Measurements from ENCODE around the gene TRAPPC6A. TPM values are rescaled to one million over a fixed set of nuclear protein-coding genes. Genes with fewer than 3 reads are reported as not detected.
A peak's percentile ranks its signal among the peaks of the same experiment; 100 is the strongest.

The TRAPPC6A gene
- total and polyA plus RNA-seq, 2 of the 13 experiments (the other 11 are each of a cell fraction or from before 2014, with no cell fraction given): 6.5 to 21.0 TPM

- TF ChIP-seq, protein P1, sequence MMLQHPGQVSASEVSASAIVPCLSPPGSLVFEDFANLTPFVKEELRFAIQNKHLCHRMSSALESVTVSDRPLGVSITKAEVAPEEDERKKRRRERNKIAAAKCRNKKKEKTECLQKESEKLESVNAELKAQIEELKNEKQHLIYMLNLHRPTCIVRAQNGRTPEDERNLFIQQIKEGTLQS (CRISPR knock-in tag; IDR thresholded peaks at IDR 0.05): no peak
- TF ChIP-seq DNMT1 (CRISPR knock-in tag; IDR thresholded peaks at IDR 0.05) (no peak), ZFY (CRISPR knock-in tag; IDR thresholded peaks at IDR 0.05) (0 out of 2 replicates have a peak, but pooled peaks have one; percentile 9), ZNF224 (CRISPR knock-in tag; IDR thresholded peaks at IDR 0.05) (no peak), ZNF614 (CRISPR knock-in tag; IDR thresholded peaks at IDR 0.05; ENCODE audit: borderline replicate concordance) (no peak), EHMT2 (IDR thresholded peaks at IDR 0.05; ENCODE audit: borderline replicate concordance, low read depth, low read length) (no peak), ZNF530 (CRISPR knock-in tag; IDR thresholded peaks at IDR 0.05; ENCODE audit: low read depth) (no peak), FOXA3 (CRISPR knock-in tag; IDR thresholded peaks at IDR 0.05) (peak; percentile 16; the same call in 1 of the 2 replicates), ZNF256 (CRISPR knock-in tag; conservative IDR thresholded peaks at IDR 0.05) (no peak), ZNF652 (CRISPR knock-in tag; IDR thresholded peaks at IDR 0.05; ENCODE audit: borderline replicate concordance, low read depth) (no peak), ZNF639 (CRISPR knock-in tag; conservative IDR thresholded peaks at IDR 0.05) (0 out of 2 replicates have a peak, but pooled peaks have one; percentile 47), ZNF276 (CRISPR knock-in tag; IDR thresholded peaks at IDR 0.05; ENCODE audit: low read depth) (0 out of 2 replicates have a peak, but pooled peaks have one; percentile 17), HHEX (CRISPR knock-in tag; IDR thresholded peaks at IDR 0.05) (no peak), ZNF737 (CRISPR knock-in tag; IDR thresholded peaks at IDR 0.05; ENCODE audit: borderline replicate concordance) (no peak), NFIB (CRISPR knock-in tag; IDR thresholded peaks at IDR 0.05; ENCODE audit: borderline replicate concordance) (no peak)
- TF ChIP-seq, protein P2, sequence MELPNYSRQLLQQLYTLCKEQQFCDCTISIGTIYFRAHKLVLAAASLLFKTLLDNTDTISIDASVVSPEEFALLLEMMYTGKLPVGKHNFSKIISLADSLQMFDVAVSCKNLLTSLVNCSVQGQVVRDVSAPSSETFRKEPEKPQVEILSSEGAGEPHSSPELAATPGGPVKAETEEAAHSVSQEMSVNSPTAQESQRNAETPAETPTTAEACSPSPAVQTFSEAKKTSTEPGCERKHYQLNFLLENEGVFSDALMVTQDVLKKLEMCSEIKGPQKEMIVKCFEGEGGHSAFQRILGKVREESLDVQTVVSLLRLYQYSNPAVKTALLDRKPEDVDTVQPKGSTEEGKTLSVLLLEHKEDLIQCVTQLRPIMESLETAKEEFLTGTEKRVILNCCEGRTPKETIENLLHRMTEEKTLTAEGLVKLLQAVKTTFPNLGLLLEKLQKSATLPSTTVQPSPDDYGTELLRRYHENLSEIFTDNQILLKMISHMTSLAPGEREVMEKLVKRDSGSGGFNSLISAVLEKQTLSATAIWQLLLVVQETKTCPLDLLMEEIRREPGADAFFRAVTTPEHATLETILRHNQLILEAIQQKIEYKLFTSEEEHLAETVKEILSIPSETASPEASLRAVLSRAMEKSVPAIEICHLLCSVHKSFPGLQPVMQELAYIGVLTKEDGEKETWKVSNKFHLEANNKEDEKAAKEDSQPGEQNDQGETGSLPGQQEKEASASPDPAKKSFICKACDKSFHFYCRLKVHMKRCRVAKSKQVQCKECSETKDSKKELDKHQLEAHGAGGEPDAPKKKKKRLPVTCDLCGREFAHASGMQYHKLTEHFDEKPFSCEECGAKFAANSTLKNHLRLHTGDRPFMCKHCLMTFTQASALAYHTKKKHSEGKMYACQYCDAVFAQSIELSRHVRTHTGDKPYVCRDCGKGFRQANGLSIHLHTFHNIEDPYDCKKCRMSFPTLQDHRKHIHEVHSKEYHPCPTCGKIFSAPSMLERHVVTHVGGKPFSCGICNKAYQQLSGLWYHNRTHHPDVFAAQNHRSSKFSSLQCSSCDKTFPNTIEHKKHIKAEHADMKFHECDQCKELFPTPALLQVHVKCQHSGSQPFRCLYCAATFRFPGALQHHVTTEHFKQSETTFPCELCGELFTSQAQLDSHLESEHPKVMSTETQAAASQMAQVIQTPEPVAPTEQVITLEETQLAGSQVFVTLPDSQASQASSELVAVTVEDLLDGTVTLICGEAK (IDR thresholded peaks at IDR 0.05): no peak
- TF ChIP-seq, protein P2 (CRISPR knock-in tag; IDR thresholded peaks at IDR 0.05): no peak
Observed at GRCh38 chr19:45125975-45126493, 52.0 kb downstream of the TRAPPC6A start (continued).

Data from HepG2 (cell line).